Smooth muscle cell (in vitro differentiated cells): ENCODE measurements around the gene BOC. TPM values are rescaled to one million over a fixed set of nuclear protein-coding genes. Genes with fewer than 3 reads are reported as not detected.

Experiments used
- DNase-seq: peaks from one replicate; lab custom pipeline; 2025; ENCODE audit not compliant: unreplicated experiment; lab: John Stamatoyannopoulos, UW
- H2AFZ ChIP-seq: fragments of 200-600 bp; sonication (generic); 2 replicates; pipeline ENCODE4 v1.6.0; 2016; ENCODE audit warnings: antibody characterized with exemption, low read depth, mild to moderate bottlenecking
- H3F3A ChIP-seq: fragments of 200-600 bp; sonication (generic); 2 replicates; pipeline ENCODE4 v1.6.0; 2017; ENCODE audit warnings: antibody characterized with exemption, low read depth
- H3K27ac ChIP-seq: fragments of 200-600 bp; sonication (generic); 2 replicates; pipeline ENCODE4 v1.5.1; 2016; ENCODE audit warnings: low read depth, mild to moderate bottlenecking
- H3K27me3 ChIP-seq: fragments of 200-600 bp; sonication (generic); 2 replicates; pipeline ENCODE4 v1.6.1; 2016; ENCODE audit warnings: low read depth, mild to moderate bottlenecking
- H3K36me3 ChIP-seq: fragments of 200-600 bp; sonication (generic); 2 replicates; pipeline ENCODE4 v1.5.1; 2016; ENCODE audit warnings: low read depth
- H3K4me1 ChIP-seq: fragments of 200-600 bp; sonication (generic); 2 replicates; pipeline ENCODE4 v1.5.1; 2016; ENCODE audit warnings: low read depth
- H3K4me2 ChIP-seq: fragments of 200-600 bp; sonication (generic); 2 replicates; pipeline ENCODE4 v1.6.0; 2016; ENCODE audit warnings: mild to moderate bottlenecking
- H3K4me3 ChIP-seq: fragments of 200-600 bp; sonication (generic); 2 replicates; pipeline ENCODE4 v1.5.1; 2016; ENCODE audit warnings: mild to moderate bottlenecking
- H3K79me2 ChIP-seq: fragments of 200-600 bp; sonication (generic); 2 replicates; pipeline ENCODE4 v1.6.0; 2016; ENCODE audit warnings: low read depth, mild to moderate bottlenecking
- H3K9ac ChIP-seq: fragments of 200-600 bp; sonication (generic); 2 replicates; pipeline ENCODE4 v1.6.0; 2016; ENCODE audit warnings: low read depth
- H3K9me3 ChIP-seq: fragments of 200-600 bp; sonication (generic); replicated peaks from 2 replicates; pipeline ENCODE4 v1.5.1; 2016; ENCODE audit warnings: low read depth
- H4K20me1 ChIP-seq: fragments of 200-600 bp; sonication (generic); 2 replicates; pipeline ENCODE4 v1.6.0; 2016; ENCODE audit warnings: low read depth
- CTCF ChIP-seq: fragments of 200-600 bp; sonication (generic); IDR thresholded peaks from 2 replicates; pipeline ENCODE4 v1.5.1; 2017; ENCODE audit warnings: borderline replicate concordance, mild to moderate bottlenecking, antibody characterized with exemption; ENCODE audit not compliant: insufficient read depth, poor library complexity, severe bottlenecking
- WGBS: methylation state at CpG from one replicate; pipeline ENCODE4 v1.1.7; 2016; ENCODE audit warnings: low lambda C conversion rate; 5-methylcytosine and 5-hydroxymethylcytosine counted together
- polyA plus RNA-seq: library from polyadenylated mRNA; unstranded; fragments of >200 nt; fragmentation: Nextera tagmentation; extraction: Ambion mirVana; gene quantifications from 2 replicates; pipeline ENCODE4 v1.2.1, GENCODE V29; 2016
- total RNA-seq: library from RNA; depleted of rRNA; stranded (reverse); fragments of >200 nt; gene quantifications from 2 replicates; pipeline ENCODE4 v1.2.3, GENCODE V29; 2014

Gene BOC
- total and polyA plus RNA-seq, 2 experiments from 2014 or later, result 19.5 to 31.2 TPM

GRCh38 chr3:113273604-113274378, 62.4 kb downstream of the BOC start:
- no peak overlapping the region for H3K4me2 ChIP-seq
- peaks cover 21% of the 10 kb centered on the region for H3K4me1 ChIP-seq
- no peaks in the 10 kb centered on the region for H4K20me1 ChIP-seq
- no peak for DNase-seq
- H3K79me2 ChIP-seq, result no peaks in the 10 kb centered on the region
- no peaks in the 10 kb centered on the region for H3K27me3 ChIP-seq
- H3K4me3 ChIP-seq, result no peak overlapping the region
- no peak overlapping the region for H2AFZ ChIP-seq
- no peaks in the 10 kb centered on the region for H3F3A ChIP-seq
- H3K27ac ChIP-seq, result no peak overlapping the region
- H3K9me3 ChIP-seq, result no peaks in the 10 kb centered on the region
- TF ChIP-seq CTCF, result no peak
- peaks cover 3% of the 10 kb centered on the region for H3K36me3 ChIP-seq
- 96% methylated on average over 13 of the region's 13 CpGs for WGBS
- no peak overlapping the region for H3K9ac ChIP-seq

GRCh38 chr3:113274425-113275257, 63.3 kb downstream of the BOC start:
- Histone ChIP-seq H3K36me3 (no peaks in the 10 kb centered on the region), H3K9me3 (no peaks in the 10 kb centered on the region), H3K4me1 (peaks cover 21% of the 10 kb centered on the region), H3K4me3 (no peak overlapping the region), H3F3A (no peaks in the 10 kb centered on the region), H2AFZ (no peak overlapping the region), H3K9ac (no peak overlapping the region), H3K27me3 (no peaks in the 10 kb centered on the region), H3K79me2 (no peaks in the 10 kb centered on the region), H4K20me1 (no peaks in the 10 kb centered on the region), H3K4me2 (no peak overlapping the region), H3K27ac (no peak overlapping the region)
- TF ChIP-seq CTCF, result no peak
- 98% methylated on average over 20 of the region's 20 CpGs for WGBS
- DNase-seq, result no peak

GRCh38 chr3:113275258-113275556, 63.9 kb downstream of the BOC start:
- Histone ChIP-seq H3K36me3 (no peaks in the 10 kb centered on the region), H3K4me1 (peaks cover 21% of the 10 kb centered on the region), H3K4me3 (no peak overlapping the region), H4K20me1 (no peaks in the 10 kb centered on the region), H2AFZ (no peak overlapping the region), H3K27ac (no peak overlapping the region), H3K9me3 (no peaks in the 10 kb centered on the region), H3K9ac (no peak overlapping the region), H3K27me3 (no peaks in the 10 kb centered on the region), H3K79me2 (no peaks in the 10 kb centered on the region), H3K4me2 (no peak overlapping the region), H3F3A (no peaks in the 10 kb centered on the region)
- DNase-seq, result no peak
- TF ChIP-seq CTCF, result no peak
- 99% methylated on average over 6 of the region's 6 CpGs for WGBS
